ENCODE data around the gene GPR89B. TPM values are rescaled to one million over a fixed set of nuclear protein-coding genes. Genes with fewer than 3 reads are reported as not detected.

The GPR89B gene
- total and polyA plus RNA-seq, 9 of the 15 experiments (the other 6 are each of a cell fraction or from before 2014, with no cell fraction given), result 9.3 to 39.3 (median 19.6) TPM

GRCh38 chr1:148038462-148039333 is 110.5 kb downstream of the GPR89B start (continued):
- TF ChIP-seq ZNF318 (IDR thresholded peaks at IDR 0.05; ENCODE audit: borderline replicate concordance in 1 of 2, low read depth in 1 of 2) (peak in 1 of 2 experiments; percentile 97; a peak in 2 of 4 replicates), PATZ1 (CRISPR knock-in tag; IDR thresholded peaks at IDR 0.05; ENCODE audit: borderline replicate concordance) (peak; percentile 89; the same call in 1 of the 2 replicates), RAD51 (IDR thresholded peaks at IDR 0.05; ENCODE audit: borderline replicate concordance, low read depth) (peak; percentile 11; the same call in 1 of the 2 replicates), SMAD3 (CRISPR knock-in tag; conservative IDR thresholded peaks at IDR 0.05) (peak; percentile 92), PML (IDR thresholded peaks at IDR 0.05; ENCODE audit: low read length) (peak; percentile 98), ZNF561 (CRISPR knock-in tag; conservative IDR thresholded peaks at IDR 0.05) (0 out of 2 replicates have a peak, but pooled peaks have one; percentile 46), ZNF592 (IDR thresholded peaks at IDR 0.05) (peak; percentile 65), CGGBP1 (CRISPR knock-in tag; IDR thresholded peaks at IDR 0.05) (peak; percentile 99), DLX4 (CRISPR knock-in tag; IDR thresholded peaks at IDR 0.05) (peak; percentile 72)

Data from K562 (cell line).